ENCODE results near the gene PDXDC1.
A peak's percentile ranks its signal among the peaks of the same experiment; 100 is the strongest.
"Not testable (repeated sequence)": the region's sequence is repeated elsewhere in the genome, so short reads cannot be mapped to it uniquely, and the experiment has no call there.

Gene PDXDC1

GRCh38 chr16:14974656-14975417, at the start of gene PDXDC1:
Gene PDXDC1 (plus strand): TSS chr16:14975026. CDS start chr16:14975200, 174 bp downstream.
- peak; percentile 93 to 99 for DNase-seq (ENCODE audit: low read depth in 2 of 2)

GRCh38 chr16:14928064-14928714, 46.6 kb upstream of the PDXDC1 start:
- not testable (repeated sequence) for DNase-seq (ENCODE audit: low read depth in 2 of 2)

GRCh38 chr16:14929176-14929575, 45.6 kb upstream of the PDXDC1 start:
- not testable (repeated sequence) for DNase-seq (ENCODE audit: low read depth in 2 of 2)

- DNase-seq (ENCODE audit: low read depth in 2 of 2) = not testable (repeated sequence)
Measured at GRCh38 chr16:14930246-14930645, 44.6 kb upstream of the PDXDC1 start.

- not testable (repeated sequence) for DNase-seq (ENCODE audit: low read depth in 2 of 2)
Measured at GRCh38 chr16:14930971-14931370, 43.9 kb upstream of the PDXDC1 start.

- DNase-seq (ENCODE audit: low read depth in 2 of 2) = not testable (repeated sequence)
Measured at GRCh38 chr16:14932581-14933375, 42.0 kb upstream of the PDXDC1 start.

GRCh38 chr16:14937143-14937542, 37.7 kb upstream of the PDXDC1 start, which contains the start of gene NPIPA1:
Gene NPIPA1 (plus strand): TSS chr16:14937443. CDS start chr16:14937443, 0 bp downstream.
- not testable (repeated sequence) for DNase-seq (ENCODE audit: low read depth in 2 of 2)

- DNase-seq (ENCODE audit: low read depth in 2 of 2) = not testable (repeated sequence)
Measured at GRCh38 chr16:14937994-14938393, 36.8 kb upstream of the PDXDC1 start.

- DNase-seq (ENCODE audit: low read depth in 2 of 2) = not testable (repeated sequence)
Measured at GRCh38 chr16:14942686-14943085, 32.1 kb upstream of the PDXDC1 start.

GRCh38 chr16:14955546-14956231, 19.1 kb upstream of the PDXDC1 start:
- DNase-seq (ENCODE audit: low read depth in 2 of 2) = no peak

- DNase-seq (ENCODE audit: low read depth in 2 of 2) = no peak
Measured at GRCh38 chr16:14957576-14958322, 17.1 kb upstream of the PDXDC1 start.

- DNase-seq (ENCODE audit: low read depth in 2 of 2) = no peak
Measured at GRCh38 chr16:14958323-14958600, 16.6 kb upstream of the PDXDC1 start.

GRCh38 chr16:14958970-14959369, 15.9 kb upstream of the PDXDC1 start:
- no peak for DNase-seq (ENCODE audit: low read depth in 2 of 2)

- no peak for DNase-seq (ENCODE audit: low read depth in 2 of 2)
Measured at GRCh38 chr16:14961405-14962186, 13.2 kb upstream of the PDXDC1 start.

- no peak for DNase-seq (ENCODE audit: low read depth in 2 of 2)
Measured at GRCh38 chr16:14963281-14964173, 11.3 kb upstream of the PDXDC1 start.

- no peak for DNase-seq (ENCODE audit: low read depth in 2 of 2)
Measured at GRCh38 chr16:14965328-14965727, 9.5 kb upstream of the PDXDC1 start.

- not testable (repeated sequence) for DNase-seq (ENCODE audit: low read depth in 2 of 2)
Measured at GRCh38 chr16:14969795-14970194, 5.0 kb upstream of the PDXDC1 start.

GRCh38 chr16:14971621-14972228, 3.1 kb upstream of the PDXDC1 start:
- not testable (repeated sequence) for DNase-seq (ENCODE audit: low read depth in 2 of 2)

Measured in stimulated activated CD4-positive, alpha-beta T cell treated with anti-CD3 and anti-CD28 coated beads, Interleukin-4, amount 100 ng/mL, for 48 hours (primary cell).